ENCODE results near the gene MYO3B. TPM values are rescaled to one million over a fixed set of nuclear protein-coding genes. Genes with fewer than 3 reads are reported as not detected.

The MYO3B gene
- total and polyA plus RNA-seq, 2 donors (not counting 1 experiment from before 2014, with no cell fraction given): not detected

GRCh38 chr2:170320948-170321347 is 143.0 kb downstream of the MYO3B start:
- intact Hi-C loops (cut with micrococcal nuclease): no loop called here
- Histone ChIP-seq H3K4me2 (replicated peaks; ENCODE audit: low read depth, low read length, poor library complexity, severe bottlenecking) (no peak overlapping the region), H3K9me3 (ENCODE audit: control extremely low read depth in 1 of 3, control insufficient read depth in 2 of 3, insufficient read depth in 1 of 3, low read length in 2 of 3) (peaks cover 0 to 2% (median 0%) of the 10 kb centered on the region in 3 donors), H3K27me3 (replicated peaks in 1 of 4; ENCODE audit: control extremely low read depth in 1 of 4, control insufficient read depth in 3 of 4, insufficient read depth in 4 of 4, low read length in 3 of 4) (no peaks in the 10 kb centered on the region), H3K27ac (ENCODE audit: low read length in 2 of 2) (no peak overlapping the region), H3K79me2 (ENCODE audit: control insufficient read depth, insufficient read depth, low read length) (no peaks in the 10 kb centered on the region), H3K4me3 (ENCODE audit: control extremely low read depth in 1 of 5, extremely low read depth in 1 of 5, insufficient read depth in 1 of 5, low read depth in 2 of 5, low read length in 4 of 5) (no peak overlapping the region), H3K4me1 (ENCODE audit: control insufficient read depth in 2 of 2, insufficient read depth in 2 of 2, low read length in 2 of 2) (no peaks in the 10 kb centered on the region), H3K36me3 (replicated peaks in 1 of 2; ENCODE audit: control extremely low read depth in 1 of 2, control insufficient read depth in 1 of 2, extremely low read depth in 1 of 2, insufficient read depth in 2 of 2, low read length in 1 of 2) (no peaks in the 10 kb centered on the region), H3K9ac (ENCODE audit: low read length) (no peak overlapping the region), H4K20me1 (ENCODE audit: control insufficient read depth, insufficient read depth, low read length, poor library complexity, severe bottlenecking) (no peaks in the 10 kb centered on the region), H2AFZ (ENCODE audit: insufficient read depth, low read depth, low read length, poor library complexity, severe bottlenecking) (no peak overlapping the region)
- Mint-ChIP-seq H3K27me3 (peaks cover 16% of the 10 kb centered on the region), H3K9me3 (ENCODE audit: insufficient read depth) (no peaks in the 10 kb centered on the region), H3K4me1 (no peaks in the 10 kb centered on the region), H3K4me3 (no peak overlapping the region), H3K27ac (no peak overlapping the region)
- POLR2A ChIA-PET: no interaction called here
- ATAC-seq (ENCODE audit: low read depth) (no peak), DNase-seq (no peak)
- CTCF ChIA-PET: no interaction called here
- WGBS (ENCODE audit: insufficient coverage): 100% methylated on average over 1 of the region's 3 CpGs
- no peak for TF ChIP-seq EZH2 (IDR thresholded peaks at IDR 0.05; ENCODE audit: borderline replicate concordance, insufficient read depth, low read depth, low read length, poor library complexity, severe bottlenecking)
- TF ChIP-seq CTCF (IDR thresholded peaks at IDR 0.05): no peak

- Mint-ChIP-seq H3K4me1 (no peaks in the 10 kb centered on the region), H3K27me3 (peaks cover 13% of the 10 kb centered on the region), H3K9me3 (ENCODE audit: insufficient read depth) (no peaks in the 10 kb centered on the region), H3K4me3 (no peak overlapping the region), H3K27ac (no peak overlapping the region)
- ChIA-PET CTCF (no interaction called here), POLR2A (no interaction called here)
- Histone ChIP-seq H3K27me3 (replicated peaks in 1 of 4; ENCODE audit: control extremely low read depth in 1 of 4, control insufficient read depth in 3 of 4, insufficient read depth in 4 of 4, low read length in 3 of 4) (no peaks in the 10 kb centered on the region), H3K9me3 (ENCODE audit: control extremely low read depth in 1 of 3, control insufficient read depth in 2 of 3, insufficient read depth in 1 of 3, low read length in 2 of 3) (peaks cover 0 to 2% (median 0%) of the 10 kb centered on the region in 3 donors), H3K36me3 (replicated peaks in 1 of 2; ENCODE audit: control extremely low read depth in 1 of 2, control insufficient read depth in 1 of 2, extremely low read depth in 1 of 2, insufficient read depth in 2 of 2, low read length in 1 of 2) (no peaks in the 10 kb centered on the region), H3K79me2 (ENCODE audit: control insufficient read depth, insufficient read depth, low read length) (no peaks in the 10 kb centered on the region), H3K27ac (ENCODE audit: low read length in 2 of 2) (no peak overlapping the region), H3K4me2 (replicated peaks; ENCODE audit: low read depth, low read length, poor library complexity, severe bottlenecking) (no peak overlapping the region), H4K20me1 (ENCODE audit: control insufficient read depth, insufficient read depth, low read length, poor library complexity, severe bottlenecking) (no peaks in the 10 kb centered on the region), H3K4me1 (ENCODE audit: control insufficient read depth in 2 of 2, insufficient read depth in 2 of 2, low read length in 2 of 2) (no peaks in the 10 kb centered on the region), H3K4me3 (ENCODE audit: control extremely low read depth in 1 of 5, extremely low read depth in 1 of 5, insufficient read depth in 1 of 5, low read depth in 2 of 5, low read length in 4 of 5) (no peak overlapping the region), H2AFZ (ENCODE audit: insufficient read depth, low read depth, low read length, poor library complexity, severe bottlenecking) (no peak overlapping the region), H3K9ac (ENCODE audit: low read length) (no peak overlapping the region)
- ATAC-seq (ENCODE audit: low read depth): no peak
- DNase-seq: no peak
- WGBS (ENCODE audit: insufficient coverage): 60% methylated on average over 1 of the region's 3 CpGs
- TF ChIP-seq CTCF (IDR thresholded peaks at IDR 0.05) (no peak), EZH2 (IDR thresholded peaks at IDR 0.05; ENCODE audit: borderline replicate concordance, insufficient read depth, low read depth, low read length, poor library complexity, severe bottlenecking) (no peak)
- intact Hi-C loops (cut with micrococcal nuclease): no loop called here
Observed at GRCh38 chr2:170321526-170321925, 143.6 kb downstream of the MYO3B start.

All from B cell (primary cell).